CD14-positive monocyte (primary cell): ENCODE data around the gene PECR. TPM values are rescaled to one million over a fixed set of nuclear protein-coding genes. Genes with fewer than 3 reads are reported as not detected.

Source experiments
- DNase-seq, 3 donors: peaks; one replicate each; pipeline ENCODE4 v3.0.0-alpha.2; 2011 to 2022
- H2AFZ ChIP-seq: 2 replicates; pipeline ENCODE4 v1.6.0; 2012; ENCODE audit warnings: mild to moderate bottlenecking, low read depth, low read length, inconsistent platforms; ENCODE audit not compliant: insufficient read depth, poor library complexity, severe bottlenecking
- H3K27ac ChIP-seq, 2 donors: 1 replicate in 1 of 2; 2 replicates in 1 of 2; pipeline ENCODE4 v1.5.1; 2012 to 2013; ENCODE audit warnings: low read length in 2 of 2, control low read depth in 1 of 2, inconsistent platforms in 1 of 2, low read depth in 1 of 2, mild to moderate bottlenecking in 1 of 2
- H3K27me3 ChIP-seq, 2 donors: one replicate each; pipeline versions ENCODE4 v1.6.0 to v1.6.1; 2011 to 2013; ENCODE audit warnings: low read length in 2 of 2; ENCODE audit not compliant: control insufficient read depth in 2 of 2, insufficient read depth in 2 of 2
- H3K36me3 ChIP-seq, 2 donors: replicated peaks in 1 of 2; 1 replicate in 1 of 2; 2 replicates in 1 of 2; pipeline versions ENCODE4 v1.5.1 to v1.6.1; 2012 to 2013; ENCODE audit warnings: low read length in 2 of 2, control low read depth in 1 of 2, inconsistent platforms in 1 of 2, mild to moderate bottlenecking in 1 of 2; ENCODE audit not compliant: insufficient read depth in 2 of 2, control insufficient read depth in 1 of 2
- H3K4me1 ChIP-seq, 2 donors: 1 replicate in 1 of 2; 2 replicates in 1 of 2; pipeline versions ENCODE4 v1.5.1 to v1.6.1; 2012 to 2013; ENCODE audit warnings: low read length in 2 of 2, control low read depth in 1 of 2, inconsistent platforms in 1 of 2, mild to moderate bottlenecking in 1 of 2, moderate library complexity in 1 of 2; ENCODE audit not compliant: insufficient read depth in 2 of 2, control insufficient read depth in 1 of 2
- H3K4me2 ChIP-seq: replicated peaks from 2 replicates; pipeline ENCODE3; 2012; ENCODE audit warnings: low read length, moderate library complexity, mild to moderate bottlenecking; ENCODE audit not compliant: poor library complexity, severe bottlenecking; ENCODE audit errors: extremely low read depth
- H3K4me3 ChIP-seq, 3 experiments: fragments of 200-600 bp in 1 of 3; sonication (generic) in 1 of 3; replicated peaks in 1 of 3; 1 replicate in 2 of 3; 2 replicates in 1 of 3; pipeline ENCODE4 v1.5.1; 2011 to 2013; ENCODE audit warnings: low read length in 3 of 3, mild to moderate bottlenecking in 3 of 3, control low read depth in 2 of 3, low read depth in 2 of 3, inconsistent platforms in 1 of 3, moderate library complexity in 1 of 3
- H3K79me2 ChIP-seq: 2 replicates; pipeline ENCODE4 v1.6.0; 2012; ENCODE audit warnings: mild to moderate bottlenecking, control low read depth, inconsistent platforms, low read length, moderate library complexity; ENCODE audit not compliant: insufficient read depth
- H3K9ac ChIP-seq: 2 replicates; pipeline ENCODE4 v1.6.0; 2017; ENCODE audit warnings: low read length, mild to moderate bottlenecking; ENCODE audit not compliant: insufficient read depth, poor library complexity, severe bottlenecking
- H3K9me3 ChIP-seq, 2 donors: replicated peaks in 1 of 2; 1 replicate in 1 of 2; 2 replicates in 1 of 2; pipeline versions ENCODE4 v1.5.1 to v1.6.1; 2012 to 2013; ENCODE audit warnings: low read length in 2 of 2, control low read depth in 1 of 2; ENCODE audit not compliant: control insufficient read depth in 1 of 2, insufficient read depth in 1 of 2
- H4K20me1 ChIP-seq: 2 replicates; pipeline ENCODE4 v1.6.0; 2012; ENCODE audit warnings: mild to moderate bottlenecking, low read length, control low read depth, moderate library complexity; ENCODE audit not compliant: insufficient read depth
- H3K27ac Mint-ChIP-seq, 7 donors: one replicate each; pipeline ENCODE4 v1.8.0; 2020; ENCODE audit warnings: mild to moderate bottlenecking in 7 of 7, mixed read lengths in 7 of 7, moderate library complexity in 6 of 7, inconsistent platforms in 2 of 7
- H3K27me3 Mint-ChIP-seq, 3 donors: one replicate each; pipeline ENCODE4 v1.8.0; 2021 to 2022; ENCODE audit warnings: low read depth in 3 of 3, mild to moderate bottlenecking in 3 of 3, mixed read lengths in 3 of 3, moderate library complexity in 3 of 3, inconsistent platforms in 1 of 3
- H3K36me3 Mint-ChIP-seq, 2 donors: one replicate each; pipeline ENCODE4 v1.8.0; 2020; ENCODE audit warnings: mixed read lengths in 2 of 2, inconsistent platforms in 1 of 2, mild to moderate bottlenecking in 1 of 2
- H3K4me1 Mint-ChIP-seq: one replicate; pipeline ENCODE4 v1.8.0; 2020; ENCODE audit warnings: mild to moderate bottlenecking, mixed read lengths
- H3K4me3 Mint-ChIP-seq, 2 donors: one replicate each; pipeline ENCODE4 v1.8.0; 2020; ENCODE audit warnings: mild to moderate bottlenecking in 2 of 2, mixed read lengths in 2 of 2, moderate library complexity in 1 of 2
- H3K9me3 Mint-ChIP-seq, 7 donors: one replicate each; pipeline ENCODE4 v1.8.0; 2020 to 2022; ENCODE audit warnings: mixed read lengths in 7 of 7, mild to moderate bottlenecking in 6 of 7, moderate library complexity in 6 of 7, inconsistent platforms in 2 of 7
- CTCF ChIP-seq: fragments of 200-600 bp; IDR thresholded peaks from one replicate; pipeline ENCODE4 v1.8.0; 2022; ENCODE audit warnings: antibody characterized with exemption, mild to moderate bottlenecking
- WGBS: methylation state at CpG from one replicate; pipeline ENCODE4 v1.1.5; 2013; ENCODE audit warnings: missing lambda C conversion rate; ENCODE audit not compliant: insufficient coverage; 5-methylcytosine and 5-hydroxymethylcytosine counted together
- intact Hi-C, 2 donors: fragments of 100-400 bp; cut with micrococcal nuclease; formaldehyde crosslinking; loops; one replicate each; pipeline versions ENCODE4 v1.15.0 to v1.15.1; 2023
- polyA plus RNA-seq, 3 donors: library from polyadenylated mRNA; depleted of rRNA in 1 of 3; unstranded in 2 of 3; stranded (reverse) in 1 of 3; fragments of 300-500 nt in 2 of 3; fragments of >200 nt in 1 of 3; fragmentation: Illumina TruSeq in 2 of 3; gene quantifications; 1 replicate in 2 of 3; 2 replicates in 1 of 3; pipeline ENCODE4 v1.2.3, GENCODE V29; 2012 to 2021

Gene PECR
- polyA plus RNA-seq, 3 donors: 7.4 to 16.9 (median 12.3) TPM

DNA sequence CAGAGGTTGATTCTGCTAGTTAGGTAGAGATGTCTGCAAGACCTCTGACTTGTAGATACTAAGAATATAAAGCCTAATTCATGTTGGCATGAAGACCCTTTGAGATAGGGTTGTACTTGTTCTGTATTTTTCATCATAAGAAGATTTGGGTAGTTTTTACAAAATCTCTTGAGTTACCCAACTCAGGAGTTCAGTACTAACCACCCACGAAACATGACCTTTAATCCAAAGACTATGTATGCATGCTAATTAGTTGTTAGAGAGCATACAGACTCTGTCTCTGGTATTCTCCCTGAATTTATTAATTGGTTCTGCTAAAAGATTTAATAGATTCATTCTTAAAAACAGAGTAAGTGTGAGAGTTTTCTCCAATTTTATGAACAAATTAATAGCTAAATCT, 16.9 kb downstream of the PECR start:
- no peaks in the 10 kb centered on the region for H4K20me1 ChIP-seq
- H3K9ac ChIP-seq: no peak overlapping the region
- Mint-ChIP-seq H3K27ac (no peak overlapping the region), H3K9me3 (no peaks in the 10 kb centered on the region), H3K36me3 (peaks cover 51% of the 10 kb centered on the region in 2 donors), H3K27me3 (peaks cover 0 to 1% (median 0%) of the 10 kb centered on the region in 3 donors), H3K4me1 (no peaks in the 10 kb centered on the region), H3K4me3 (no peak overlapping the region)
- H3K4me3 ChIP-seq: no peak overlapping the region
- no peaks in the 10 kb centered on the region for H3K9me3 ChIP-seq
- no peak for DNase-seq
- no peak for TF ChIP-seq CTCF
- WGBS: no CpG with 5 or more reads among the region's 1 CpG
- no peaks in the 10 kb centered on the region for H3K27me3 ChIP-seq
- H2AFZ ChIP-seq: no peak overlapping the region
- H3K4me2 ChIP-seq: no peak overlapping the region
- peaks cover 11 to 55% of the 10 kb centered on the region in 2 donors for H3K36me3 ChIP-seq
- H3K27ac ChIP-seq: no peak overlapping the region
- intact Hi-C loops: no loop called here
- H3K4me1 ChIP-seq: no peaks in the 10 kb centered on the region
- no peaks in the 10 kb centered on the region for H3K79me2 ChIP-seq

DNA sequence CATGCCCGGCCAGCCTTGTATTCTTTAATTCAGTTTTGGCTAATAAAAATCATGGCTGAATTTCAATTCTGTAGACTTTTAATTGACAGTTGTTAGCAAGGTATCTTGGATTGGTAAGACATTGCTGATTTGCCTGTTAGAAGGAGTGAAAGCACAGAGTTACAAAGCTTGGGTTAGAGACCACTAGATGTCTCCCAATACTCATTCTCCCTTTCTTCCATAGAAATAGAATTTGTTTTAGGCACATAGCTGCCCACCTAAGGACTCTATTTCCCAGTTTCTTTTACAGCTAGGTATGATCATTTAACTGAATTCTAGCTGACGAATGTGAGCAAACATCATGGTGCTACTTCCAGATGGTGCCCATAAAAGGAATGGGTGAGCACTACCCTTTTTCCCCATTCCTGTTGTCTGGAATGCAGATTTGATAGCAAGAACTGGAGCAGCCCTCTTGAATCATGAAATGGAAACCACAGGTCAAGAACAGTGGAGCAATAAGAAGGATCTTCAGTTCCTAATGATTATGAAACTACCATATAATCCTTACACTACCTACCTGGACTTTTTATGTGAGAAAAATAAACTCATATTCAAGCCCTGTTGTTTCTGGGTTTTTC, 17.5 kb downstream of the PECR start:
- no peak overlapping the region for H3K9ac ChIP-seq
- TF ChIP-seq CTCF: no peak
- H3K4me2 ChIP-seq: no peak overlapping the region
- no peaks in the 10 kb centered on the region for H3K79me2 ChIP-seq
- Mint-ChIP-seq H3K27me3 (peaks cover 0 to 1% (median 0%) of the 10 kb centered on the region in 3 donors), H3K4me1 (no peaks in the 10 kb centered on the region), H3K27ac (no peak overlapping the region), H3K9me3 (no peaks in the 10 kb centered on the region), H3K4me3 (no peak overlapping the region), H3K36me3 (peaks cover 52 to 54% of the 10 kb centered on the region in 2 donors)
- H3K27ac ChIP-seq: no peak overlapping the region
- intact Hi-C loops: no loop called here
- H3K4me1 ChIP-seq: no peaks in the 10 kb centered on the region
- H3K27me3 ChIP-seq: no peaks in the 10 kb centered on the region
- H3K36me3 ChIP-seq: peaks cover 11 to 58% of the 10 kb centered on the region in 2 donors
- H3K9me3 ChIP-seq: no peaks in the 10 kb centered on the region
- H3K4me3 ChIP-seq: no peak overlapping the region
- H2AFZ ChIP-seq: no peak overlapping the region
- WGBS: no CpG with 5 or more reads among the region's 2 CpGs
- H4K20me1 ChIP-seq: no peaks in the 10 kb centered on the region
- DNase-seq: no peak
